ENCODE measurements around the gene B3GNT9. TPM values are rescaled to one million over a fixed set of nuclear protein-coding genes. Genes with fewer than 3 reads are reported as not detected.
A peak's percentile ranks its signal among the peaks of the same experiment; 100 is the strongest.

B3GNT9 gene
- total and polyA plus RNA-seq, 2 of the 8 experiments (the other 6 are each of a cell fraction or from before 2014, with no cell fraction given), result 3.5 to 9.0 TPM

GRCh38 chr16:67169642-67170167 lies 18.9 kb upstream of the B3GNT9 start (continued):
- peak; percentile 76 to 87 (median 85) for TF ChIP-seq CTCF (IDR thresholded peaks at IDR 0.05; ENCODE audit: control extremely low read depth in 1 of 3, insufficient read depth in 1 of 3, low read depth in 1 of 3, low read length in 3 of 3)
- no peak for TF ChIP-seq TEAD4 (IDR thresholded peaks at IDR 0.05; ENCODE audit: low read depth, low read length)
- TF ChIP-seq NANOG (IDR thresholded peaks at IDR 0.05; ENCODE audit: insufficient read depth, low read depth, low read length, poor library complexity, severe bottlenecking), result no peak
- peak; percentile 55 for TF ChIP-seq RAD21 (IDR thresholded peaks at IDR 0.05 in 1 of 2, conservative IDR thresholded peaks at IDR 0.05 in 1 of 2; ENCODE audit: low read depth in 2 of 2, low read length in 2 of 2)
- TF ChIP-seq GABPA (IDR thresholded peaks at IDR 0.05; ENCODE audit: borderline replicate concordance, insufficient read depth, low read length), result peak; percentile 42; the same call in 1 of the 2 replicates
- no peak for TF ChIP-seq SAP30 (IDR thresholded peaks at IDR 0.05; ENCODE audit: insufficient read depth, insufficient replicate concordance, low read length)
